HG03457 (cell line): ENCODE measurements around the gene EDEM2.
"Not testable (repeated sequence)": the region's sequence is repeated elsewhere in the genome, so short reads cannot be mapped to it uniquely, and the experiment has no call there.

Experiments
- ATAC-seq: cut with Tn5 transposase; IDR thresholded peaks from one replicate; pipeline ENCODE4 v1.9.1; 2021; ENCODE audit warnings: moderate number of reproducible peaks; ENCODE audit not compliant: unreplicated experiment

Gene EDEM2

GRCh38 chr20:35129647-35130069, 17.5 kb downstream of the EDEM2 start:
- no peak for ATAC-seq

DNA sequence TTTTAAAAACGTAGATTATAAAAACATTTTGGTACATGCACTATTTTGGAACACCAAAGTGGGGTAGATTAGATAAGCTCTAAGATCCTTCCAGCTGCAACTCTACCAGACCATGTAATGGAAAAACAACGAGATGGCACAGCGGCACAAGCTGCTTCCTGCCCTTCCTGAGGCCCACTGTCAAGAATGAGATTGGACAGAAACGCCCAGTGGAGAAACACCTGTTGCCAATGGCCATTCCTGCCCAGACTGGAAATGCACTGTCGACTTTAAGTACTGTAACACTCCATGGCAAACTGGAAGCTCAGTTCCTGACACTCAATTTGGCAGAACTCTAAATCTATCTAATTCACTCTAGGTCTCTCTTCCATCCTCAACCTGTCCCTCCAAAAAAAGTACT, 21.4 kb downstream of the EDEM2 start:
- no peak for ATAC-seq

DNA sequence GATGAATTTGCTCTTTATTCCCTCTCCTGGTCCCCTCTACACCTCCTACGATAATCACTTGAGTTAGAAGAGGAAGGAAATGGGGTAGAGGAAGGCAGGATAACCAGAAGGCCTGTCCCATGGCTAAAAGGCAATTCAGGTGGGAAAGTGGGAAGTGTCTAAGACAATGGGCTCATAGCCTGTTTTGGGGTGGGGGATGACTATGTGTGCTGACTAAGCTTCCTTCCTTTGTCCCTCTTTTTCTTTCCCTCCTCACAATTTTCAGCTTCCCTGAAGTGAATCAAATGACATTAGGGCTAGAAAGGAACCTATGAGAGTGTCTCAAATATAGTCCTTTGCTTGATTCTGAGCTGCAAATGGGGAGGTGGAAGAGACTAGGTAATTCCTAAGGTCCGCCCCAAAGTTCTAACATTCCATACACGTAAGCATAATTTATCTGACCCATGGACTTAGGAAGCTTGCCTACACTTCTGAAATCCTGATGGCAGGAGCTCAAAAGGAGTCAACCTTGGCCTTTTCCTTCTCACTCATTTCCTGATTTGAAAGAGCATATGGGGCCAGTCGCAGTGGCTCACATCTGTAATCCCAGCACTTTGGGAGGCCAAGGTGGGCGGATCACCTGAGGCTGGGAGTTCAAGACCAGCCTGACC, 24.3 kb downstream of the EDEM2 start:
- no peak for ATAC-seq

DNA sequence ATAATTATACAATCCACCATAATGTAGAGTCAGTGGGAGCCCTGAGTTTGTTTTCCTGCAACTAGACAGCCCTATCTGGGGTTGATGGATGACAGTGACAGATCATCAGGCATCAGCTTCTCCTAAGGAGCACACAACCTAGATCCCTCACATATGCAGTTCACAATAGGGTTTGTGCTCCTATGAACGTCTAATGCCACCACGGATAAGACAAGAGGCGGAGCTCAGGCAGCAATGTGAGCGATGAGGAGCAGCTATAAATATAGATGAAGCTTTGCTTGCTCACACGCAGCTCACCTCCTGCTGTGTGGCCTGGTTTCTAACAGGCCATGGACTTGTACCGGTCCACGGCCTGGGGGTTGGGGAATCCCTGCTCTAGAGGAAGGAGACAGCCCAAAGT, 25.9 kb downstream of the EDEM2 start:
- ATAC-seq: no peak

- ATAC-seq: no peak
These were observed 27.0 kb downstream of the EDEM2 start for GRCh38 chr20:35120012-35120701.

DNA sequence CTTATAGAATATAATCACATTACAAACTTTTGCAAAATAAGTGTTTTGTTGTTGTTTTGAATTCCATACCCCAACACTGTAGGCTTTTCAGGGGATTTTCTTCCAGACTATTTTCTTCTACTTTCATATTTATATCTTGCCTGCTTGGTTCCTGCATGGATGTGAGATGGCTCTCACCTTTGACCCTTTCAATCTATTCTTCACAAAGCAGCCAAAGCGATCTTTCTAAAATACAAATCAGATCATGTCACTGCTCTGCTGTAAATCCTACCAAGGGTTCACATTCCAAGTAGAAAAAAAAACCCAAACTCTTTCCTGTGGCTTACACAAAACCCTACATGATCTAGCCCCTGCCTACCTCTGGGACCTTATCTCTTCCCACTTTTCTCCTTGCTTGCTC, 29.5 kb downstream of the EDEM2 start:
- no peak for ATAC-seq

DNA sequence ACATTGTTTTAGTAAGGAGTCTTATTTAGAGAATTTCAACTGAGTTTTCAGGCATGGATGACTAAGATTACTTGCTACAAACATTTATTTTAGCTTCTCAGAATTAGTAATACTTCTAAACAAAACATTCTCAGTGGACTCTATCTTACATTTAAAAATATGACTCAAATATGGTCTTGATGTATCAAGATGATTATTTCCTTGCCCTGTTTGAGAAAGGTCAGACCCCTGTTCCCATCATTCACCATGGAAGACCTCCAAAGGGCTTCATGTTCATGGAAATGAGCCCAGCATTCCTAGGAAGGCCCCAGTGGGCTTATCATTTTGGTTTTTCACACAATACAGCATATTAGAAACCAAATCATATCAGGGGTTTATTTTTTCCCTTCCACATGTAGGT, 29.9 kb downstream of the EDEM2 start:
- no peak for ATAC-seq

DNA sequence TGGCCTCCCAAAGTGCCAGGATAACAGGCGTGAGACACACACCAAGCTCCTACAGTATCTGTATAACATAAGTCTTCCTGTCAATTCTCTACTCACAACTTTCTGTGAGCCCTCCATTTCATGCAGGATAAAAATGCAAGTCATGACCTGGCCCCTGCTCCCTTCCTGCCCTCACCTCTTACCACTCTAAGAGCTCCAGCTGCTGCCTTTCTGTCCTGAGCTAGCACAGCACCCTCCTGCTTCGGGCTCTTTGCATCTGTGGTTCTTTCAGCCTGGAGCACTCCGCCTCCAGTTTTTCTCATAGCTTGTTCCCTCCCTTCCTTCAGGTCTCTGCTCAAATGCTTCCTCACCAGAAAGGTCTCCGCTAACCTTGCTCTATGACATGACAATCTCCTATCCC, 30.9 kb downstream of the EDEM2 start:
- ATAC-seq: no peak

- no peak for ATAC-seq
These were observed 31.5 kb downstream of the EDEM2 start for GRCh38 chr20:35115606-35116005.

DNA sequence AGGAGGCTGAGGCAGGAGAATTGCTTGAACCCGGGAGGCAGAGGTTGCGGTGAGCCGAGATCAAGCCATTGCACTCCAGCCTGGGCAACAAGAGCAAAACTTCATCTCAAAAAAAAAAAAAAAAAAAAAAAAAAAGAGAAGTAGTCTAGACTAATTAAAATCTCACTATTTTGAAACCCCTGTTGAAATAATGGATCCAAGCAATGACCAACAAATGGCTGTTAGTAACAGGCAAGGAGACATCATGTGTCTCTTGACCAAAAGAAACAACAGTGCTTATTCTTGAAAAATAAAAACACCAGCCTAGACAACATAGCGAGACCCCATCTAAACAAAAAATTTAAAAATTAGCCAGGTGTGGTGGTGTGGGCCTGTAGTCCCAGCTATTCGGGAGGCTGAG, 34.9 kb downstream of the EDEM2 start:
- not testable (repeated sequence) for ATAC-seq

DNA sequence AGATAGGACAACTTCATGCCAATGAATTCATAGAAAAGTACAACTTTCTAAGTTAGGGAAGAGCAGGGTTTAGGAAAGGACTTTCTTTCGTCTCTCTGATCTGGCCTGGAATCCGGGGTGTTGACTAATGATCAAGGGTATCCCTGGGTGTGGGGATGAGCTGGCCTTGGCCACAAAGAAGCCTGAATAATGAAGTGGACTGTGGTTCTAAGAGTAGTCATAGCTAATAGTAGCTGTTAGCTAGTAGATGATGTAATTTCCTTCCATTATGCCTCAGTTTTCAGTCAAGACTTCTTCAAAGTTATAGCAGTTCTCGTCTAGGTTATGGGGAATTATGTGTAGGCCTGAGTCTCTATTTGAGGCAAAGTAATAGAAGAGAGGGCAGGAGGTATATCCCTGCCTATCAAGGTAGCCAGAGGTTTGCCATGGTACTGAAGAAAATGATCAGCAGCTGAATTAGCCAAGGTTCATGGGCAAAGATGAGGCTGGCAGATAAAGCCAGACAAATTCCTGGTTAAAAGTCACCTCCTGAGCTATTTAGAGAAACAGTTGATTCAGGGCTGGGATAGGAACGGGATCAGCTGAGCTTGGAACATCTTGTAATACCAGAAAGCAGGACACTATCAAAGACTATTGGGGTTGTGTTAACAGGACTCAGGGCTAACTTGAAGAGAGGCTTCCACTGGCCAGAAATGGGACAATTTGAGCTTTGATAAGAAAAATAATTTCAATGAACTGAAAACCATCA, 35.8 kb downstream of the EDEM2 start:
- ATAC-seq: no peak

DNA sequence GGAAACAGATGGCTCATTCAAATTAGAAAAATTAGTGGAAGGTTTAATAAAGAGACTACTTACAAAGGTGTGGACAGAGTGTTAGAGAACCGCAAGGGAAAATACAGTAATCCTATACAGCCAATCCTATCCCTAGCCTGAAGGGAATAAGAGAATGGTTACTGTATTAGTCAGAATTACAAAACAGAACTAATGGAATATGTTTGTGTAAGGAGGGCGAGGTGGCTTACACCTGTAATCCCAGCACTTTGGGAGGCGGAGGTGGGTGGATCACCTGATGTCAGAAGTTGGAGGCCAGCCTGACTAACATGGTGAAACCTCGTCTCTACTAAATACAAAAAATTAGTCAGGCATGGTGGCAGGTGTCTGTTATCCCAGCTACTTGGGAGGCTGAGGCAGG, 38.2 kb downstream of the EDEM2 start:
- ATAC-seq: no peak

DNA sequence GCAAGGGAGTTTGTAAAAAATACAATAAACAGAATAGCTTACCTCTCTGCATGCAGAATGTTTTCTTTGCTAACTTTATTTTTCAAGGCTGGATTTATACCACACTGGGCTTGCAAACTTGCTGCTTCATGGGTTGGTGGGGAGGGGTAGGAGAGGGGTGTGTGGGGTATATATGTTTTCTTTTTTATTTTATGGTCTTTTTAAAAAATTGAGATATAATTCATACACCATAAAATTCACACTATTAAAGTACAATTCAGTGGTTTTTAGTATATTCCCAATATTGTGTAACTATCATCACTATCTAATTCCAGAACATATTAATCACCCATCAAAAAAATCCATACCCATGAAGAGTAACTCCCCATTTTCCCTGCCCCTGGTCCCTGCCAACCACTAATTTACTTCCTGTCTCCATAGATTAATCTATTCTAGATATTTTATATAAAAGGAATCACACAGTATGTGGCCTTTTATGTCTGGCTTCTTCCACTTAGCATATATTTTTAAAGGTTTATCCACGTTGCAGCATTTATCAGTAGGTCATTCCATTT, 40.2 kb downstream of the EDEM2 start:
- ATAC-seq: no peak

GRCh38 chr20:35104685-35105295, 42.3 kb downstream of the EDEM2 start:
- no peak for ATAC-seq

DNA sequence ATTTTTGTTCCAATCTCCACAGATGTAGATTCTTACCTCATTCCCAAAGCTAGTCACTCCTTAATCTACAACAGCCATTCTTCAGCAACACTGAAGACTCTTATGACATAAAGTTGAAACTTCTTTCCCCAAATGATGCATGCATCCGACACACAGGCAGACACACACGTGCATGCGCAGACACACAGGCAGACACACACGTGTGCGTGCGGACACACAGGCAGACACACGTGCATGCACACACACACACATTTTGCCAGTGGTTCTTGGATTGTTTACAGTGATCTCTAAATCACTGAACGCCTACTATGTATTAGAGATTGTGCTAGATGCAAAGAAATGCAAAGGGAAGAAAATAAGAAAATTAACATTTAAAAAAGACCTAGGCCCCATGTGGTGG, 45.5 kb downstream of the EDEM2 start:
- ATAC-seq: no peak

- ATAC-seq: no peak
These were observed 53.8 kb downstream of the EDEM2 start for GRCh38 chr20:35093267-35093884.

GRCh38 chr20:35092524-35093266, 54.4 kb downstream of the EDEM2 start, which contains the start of gene TRPC4AP:
Gene TRPC4AP, minus strand, starts transcription at chr20:35092807. Its CDS starts 26 bp downstream, at chr20:35092781.
- peak; percentile 90 for ATAC-seq

DNA sequence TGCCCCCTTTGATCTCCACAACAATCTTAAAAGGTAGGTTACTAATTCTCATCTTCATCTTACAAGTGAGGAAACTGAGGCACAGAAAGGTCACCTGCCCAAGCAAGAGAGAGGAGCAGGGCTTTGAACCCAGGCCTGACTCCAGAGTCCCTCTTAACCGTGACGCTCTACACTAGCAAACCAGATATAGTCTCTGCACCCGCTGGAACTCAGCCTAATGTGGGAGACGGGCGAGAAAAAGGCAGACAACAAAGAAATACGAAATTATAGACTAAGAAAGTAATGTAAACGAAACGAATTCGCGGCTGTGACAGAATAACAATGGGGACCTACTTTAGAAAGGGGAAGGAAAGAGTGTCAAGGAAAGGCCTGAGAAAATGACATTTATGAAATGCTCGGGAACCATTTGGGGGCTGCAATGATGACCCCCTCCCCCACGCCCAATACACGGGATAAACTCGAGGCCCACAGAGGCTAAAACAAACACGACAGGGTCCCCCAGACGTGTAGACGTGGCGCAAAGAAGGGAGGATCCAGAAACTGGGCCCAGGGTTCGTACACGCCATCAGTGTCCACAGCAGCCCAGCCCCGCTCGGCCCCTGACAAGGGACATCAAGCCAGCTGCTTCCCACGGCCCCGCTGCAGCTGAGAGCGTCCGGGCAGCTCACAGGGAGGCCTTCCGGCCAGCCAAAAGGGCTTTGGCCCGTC, 55.2 kb downstream of the EDEM2 start:
- ATAC-seq: no peak
